Measurements from ENCODE around the gene MTNR1A.

The MTNR1A gene

DNA sequence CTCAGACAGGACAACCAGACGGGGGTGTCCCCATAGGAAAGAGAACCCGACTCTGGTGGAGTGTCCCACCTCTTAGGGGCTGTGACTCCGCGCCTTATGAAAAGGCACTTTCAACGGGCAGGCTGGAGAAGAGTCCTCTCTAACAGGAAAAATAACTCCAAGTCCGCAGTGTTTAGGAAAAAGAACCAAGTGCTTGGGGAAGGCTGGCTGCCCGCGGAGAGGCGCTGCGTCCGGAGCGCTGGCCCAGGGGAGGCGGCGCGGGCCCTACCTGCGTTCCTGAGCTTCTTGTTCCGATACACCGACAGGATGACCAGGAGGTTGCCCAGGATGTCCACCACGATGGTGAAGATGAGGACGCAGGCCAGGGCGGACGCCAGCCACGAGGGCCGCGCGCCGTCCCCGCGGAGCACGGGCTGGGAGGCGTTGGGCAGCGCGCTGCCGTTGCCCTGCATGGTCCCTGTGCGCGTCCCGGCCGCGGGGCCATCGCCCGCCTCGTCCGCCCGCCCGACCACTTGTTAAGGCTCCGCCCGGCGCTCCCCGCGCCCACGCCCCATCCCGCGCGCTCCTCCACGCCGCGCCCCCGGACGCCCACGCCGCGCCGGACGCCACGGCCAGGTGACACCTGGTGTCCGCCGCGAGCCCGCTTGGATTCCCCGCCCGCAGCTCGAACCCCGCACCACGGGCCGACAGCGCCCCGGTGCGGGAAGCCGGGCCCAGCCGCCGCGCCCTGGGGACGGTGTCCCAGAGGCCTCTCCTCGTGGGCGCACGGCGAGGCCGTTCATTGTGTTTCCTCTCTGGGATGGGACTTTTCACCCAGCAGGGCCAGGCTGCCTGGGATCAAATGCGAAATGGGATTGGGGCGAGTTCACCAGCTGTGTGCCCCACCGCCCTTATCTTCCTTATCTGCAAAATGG is at the start of gene MTNR1A:
Gene MTNR1A, minus strand, starts transcription at position 654 of the 914 bp plus-strand sequence. Its CDS starts 202 bp downstream, at position 452.
- DNase-seq = no peak

DNA sequence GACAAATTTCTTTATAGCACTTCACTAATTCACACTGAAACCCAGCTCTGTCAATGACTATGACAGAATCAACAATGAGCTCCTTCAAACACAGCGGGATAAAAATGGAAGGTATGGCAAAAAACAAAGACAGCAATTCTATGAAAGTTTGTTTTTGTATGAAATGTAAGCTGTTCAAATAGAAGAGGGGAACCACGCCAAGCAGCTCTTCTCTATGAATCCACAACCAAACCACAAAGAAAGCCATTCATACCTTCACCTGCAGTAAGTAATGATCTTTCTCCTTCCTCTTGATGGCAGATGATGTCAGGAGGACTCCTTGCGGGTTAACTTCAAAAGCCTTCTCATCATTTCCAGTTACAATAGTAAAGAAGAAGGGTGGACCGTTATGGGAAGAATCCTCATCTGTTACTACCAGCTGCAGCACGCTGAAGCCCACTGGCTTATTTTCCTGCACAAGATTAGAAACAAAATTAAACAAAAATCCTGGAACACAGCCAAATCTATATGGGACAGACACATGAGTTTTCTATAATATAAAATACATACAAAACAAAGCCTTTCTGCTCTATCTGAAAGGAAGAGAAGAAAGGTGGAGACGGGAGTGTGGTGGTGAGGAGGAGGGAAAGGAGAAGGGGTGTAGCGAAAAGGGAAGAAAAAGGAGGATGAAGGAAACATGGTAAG is 48.9 kb upstream of the MTNR1A start:
- DNase-seq = no peak

DNA sequence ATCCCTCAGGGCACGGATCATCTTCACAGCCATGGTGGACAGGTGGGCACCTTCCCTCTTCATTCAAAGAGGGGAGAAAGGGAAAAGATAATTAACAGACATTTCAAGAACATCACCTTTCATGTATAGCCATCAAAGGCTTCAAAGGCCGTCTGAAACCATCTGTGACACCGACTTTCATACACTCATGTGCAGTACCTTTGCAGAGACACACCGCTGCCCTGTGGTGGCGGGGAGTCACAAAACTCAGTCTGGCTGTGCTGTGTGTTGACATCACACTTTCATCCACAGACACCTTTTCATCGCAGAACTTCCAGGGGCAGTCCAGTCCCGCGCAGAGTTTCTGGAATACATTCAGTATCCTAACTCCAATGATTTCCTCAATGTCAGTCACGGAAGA is 47.6 kb upstream of the MTNR1A start:
- DNase-seq = no peak

DNA sequence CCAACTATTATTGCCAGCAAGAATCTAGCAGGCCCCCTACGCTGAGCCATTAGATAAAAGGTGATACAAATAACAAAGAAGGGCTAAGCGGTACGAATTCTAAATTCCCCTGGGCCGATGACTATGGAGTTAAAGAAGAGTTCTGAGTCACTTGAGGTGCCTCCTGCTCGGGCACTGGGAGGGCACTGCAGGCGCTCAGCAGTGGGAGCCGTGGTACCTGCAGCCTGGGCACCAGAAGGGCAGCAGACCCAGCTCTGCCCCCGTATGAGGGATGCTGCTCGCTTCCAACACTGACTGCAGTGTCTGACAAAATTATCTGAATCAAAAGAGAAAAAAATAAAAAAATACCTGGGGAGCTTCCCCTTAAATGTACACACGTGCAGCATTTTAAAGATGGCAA is 44.1 kb upstream of the MTNR1A start:
- no peak for DNase-seq

DNA sequence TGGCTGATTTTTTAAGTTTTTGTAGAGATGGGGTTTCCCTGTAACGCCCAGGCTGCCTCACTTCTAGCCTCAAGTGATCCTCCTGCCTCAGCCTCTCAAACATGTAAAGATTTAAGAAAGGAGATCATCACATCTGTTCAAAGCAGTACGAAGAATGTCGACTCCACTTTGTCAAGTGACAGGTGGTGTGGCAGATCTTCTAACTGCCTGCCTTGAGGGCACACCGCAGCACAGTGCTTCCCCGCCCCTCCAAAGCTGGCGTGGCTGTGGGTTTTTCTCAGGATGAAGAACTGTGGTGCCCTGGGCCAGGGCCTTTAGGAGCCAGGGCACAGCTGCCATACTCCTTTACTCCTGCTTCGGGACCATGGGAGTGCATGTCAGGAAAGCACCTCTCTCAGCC is 43.3 kb upstream of the MTNR1A start:
- DNase-seq = no peak

DNA sequence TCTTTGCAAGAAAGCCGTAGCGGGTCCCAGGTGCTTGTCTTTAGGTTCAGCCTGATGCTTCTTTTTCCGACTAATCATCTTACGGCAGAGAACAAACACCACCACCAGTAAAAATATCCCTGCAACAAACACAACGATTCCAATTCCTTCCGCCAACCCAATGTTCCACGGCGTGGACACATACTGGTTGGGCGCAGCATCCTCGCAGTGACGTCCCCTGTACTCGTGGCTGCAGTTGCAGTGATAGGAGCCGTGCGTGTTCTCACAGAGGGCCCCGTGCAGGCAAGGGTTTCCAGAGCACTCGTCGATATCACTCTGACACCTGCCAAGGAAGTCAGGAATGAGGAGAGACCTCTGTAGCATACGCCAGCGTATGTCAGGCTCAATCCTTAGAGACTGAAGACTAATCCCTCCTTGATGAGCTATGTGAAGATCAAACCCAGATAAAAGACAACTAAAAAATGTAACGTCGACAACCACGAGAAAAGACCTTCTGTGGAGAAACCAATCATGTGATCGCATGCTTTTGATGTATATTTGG is 41.6 kb upstream of the MTNR1A start:
- no peak for DNase-seq

DNA sequence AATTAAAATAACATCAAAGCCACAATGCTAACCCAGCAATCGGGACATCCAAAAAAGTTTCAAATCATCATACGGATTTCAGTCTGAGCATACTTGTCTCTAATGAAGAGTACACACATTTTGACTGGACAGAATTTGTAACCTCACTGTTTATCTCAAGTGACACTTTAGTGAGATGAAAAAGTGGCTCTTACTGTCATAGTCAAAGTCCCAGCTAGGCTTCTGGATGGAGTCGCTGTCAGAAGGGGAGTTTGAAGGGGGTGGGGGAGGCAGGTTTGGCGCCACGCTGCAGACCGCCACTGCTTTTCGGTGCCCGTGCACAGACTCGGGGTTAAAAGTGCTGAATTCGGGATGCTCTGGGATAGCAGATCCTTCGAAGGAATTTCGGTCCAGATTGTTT is 41.0 kb upstream of the MTNR1A start:
- DNase-seq = no peak

DNA sequence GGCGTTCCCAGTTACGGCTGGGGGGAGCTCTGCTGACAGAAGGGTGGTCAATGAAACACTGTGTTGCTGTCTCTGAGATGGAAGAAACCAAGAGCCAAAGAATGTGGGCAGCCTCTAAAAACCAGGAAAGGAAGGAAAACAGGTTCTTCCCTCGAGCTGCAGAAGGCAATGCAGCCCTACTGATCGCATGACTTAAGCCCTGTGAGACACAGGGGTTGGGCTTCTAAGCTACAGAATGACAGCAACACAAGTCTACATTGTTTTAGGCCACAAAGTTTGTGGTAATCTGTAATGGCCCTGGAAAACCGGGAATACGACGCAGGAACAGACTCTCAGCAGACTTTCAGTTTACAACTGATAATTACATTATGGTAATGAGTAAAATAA is 38.2 kb upstream of the MTNR1A start:
- no peak for DNase-seq

DNA sequence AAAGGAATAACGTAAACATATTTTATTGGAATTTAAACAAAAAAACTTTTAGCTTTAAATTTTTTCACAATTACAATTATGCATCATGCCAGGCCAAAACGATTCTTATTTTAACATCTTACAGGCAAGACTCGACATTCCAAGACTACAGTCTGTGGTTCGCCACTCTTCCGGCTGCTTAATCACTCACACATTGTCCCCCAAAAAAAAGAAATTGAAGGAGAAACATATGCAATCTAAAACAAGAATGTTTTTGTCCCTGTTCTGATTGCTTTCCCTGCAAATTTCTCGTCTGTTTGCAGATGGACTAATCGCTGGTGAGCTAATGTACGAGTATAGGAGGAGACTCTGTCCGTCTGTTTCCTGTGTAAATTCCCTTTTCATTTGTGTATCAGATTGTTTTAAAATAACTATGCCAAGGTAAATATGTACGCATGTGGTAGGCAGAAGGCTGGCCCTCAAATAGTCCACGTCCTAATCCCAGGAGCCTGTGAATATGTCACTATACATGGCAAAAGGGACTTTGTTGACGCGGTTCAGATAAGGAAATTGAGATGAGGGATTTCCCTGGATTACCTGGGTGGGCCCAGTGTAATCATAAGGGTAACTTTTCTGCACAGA is 37.7 kb upstream of the MTNR1A start:
- no peak for DNase-seq

DNA sequence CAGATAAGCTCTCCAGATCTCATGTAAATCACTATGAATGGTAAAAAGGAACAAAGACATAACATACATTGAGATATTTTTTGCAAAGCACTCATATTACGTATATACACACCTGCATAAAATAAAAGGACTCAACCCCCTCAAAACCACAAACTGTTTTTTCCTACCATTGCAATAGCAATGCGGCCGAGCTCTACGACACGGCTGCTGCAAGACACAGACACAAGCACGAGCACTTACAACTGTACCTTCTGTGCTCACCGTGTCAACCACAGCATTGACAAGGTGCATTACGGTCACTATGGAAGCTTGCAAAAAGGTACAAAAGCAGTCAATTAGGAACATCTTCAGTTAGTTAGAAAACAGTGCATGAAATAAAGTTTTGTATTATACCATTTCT is 37.1 kb upstream of the MTNR1A start:
- DNase-seq = no peak

DNA sequence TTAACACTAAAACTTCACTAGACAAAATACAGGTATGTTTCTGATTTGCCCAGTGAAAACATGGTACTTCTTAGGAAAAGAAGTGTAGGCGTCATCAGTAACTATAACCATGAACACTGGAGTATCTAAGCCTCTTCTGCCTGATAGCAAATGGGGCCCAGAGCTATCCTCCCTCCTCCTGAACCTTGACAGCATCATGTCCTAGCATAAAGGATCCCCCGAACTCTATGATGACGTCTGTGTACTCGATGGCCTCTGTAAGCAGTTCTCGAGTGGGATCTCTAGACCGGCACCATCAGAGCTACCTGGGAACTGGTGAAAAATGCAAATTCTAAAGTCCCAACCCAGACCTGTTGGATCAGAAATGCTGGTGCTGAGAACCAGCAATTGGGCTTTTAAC is 36.3 kb upstream of the MTNR1A start:
- no peak for DNase-seq

DNA sequence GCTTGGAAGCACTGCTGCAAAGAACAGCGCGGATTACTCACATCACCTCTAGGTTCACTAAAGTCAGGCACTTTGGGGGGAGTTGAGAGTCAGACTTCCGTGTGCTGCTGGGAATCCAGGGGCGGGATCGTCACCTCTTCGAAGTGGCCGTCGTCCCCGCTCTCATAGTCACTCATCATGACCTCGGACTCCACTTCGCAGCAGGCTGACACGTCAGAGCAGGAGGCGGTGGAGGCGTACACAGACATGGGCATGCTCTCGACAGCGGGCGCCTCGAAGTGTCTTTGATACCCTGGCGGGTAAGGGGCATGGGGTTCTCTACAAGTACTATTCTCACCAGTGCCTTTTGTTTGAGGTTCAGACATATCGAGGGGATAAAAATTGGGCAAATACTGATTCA is 33.1 kb upstream of the MTNR1A start:
- DNase-seq = no peak

DNA sequence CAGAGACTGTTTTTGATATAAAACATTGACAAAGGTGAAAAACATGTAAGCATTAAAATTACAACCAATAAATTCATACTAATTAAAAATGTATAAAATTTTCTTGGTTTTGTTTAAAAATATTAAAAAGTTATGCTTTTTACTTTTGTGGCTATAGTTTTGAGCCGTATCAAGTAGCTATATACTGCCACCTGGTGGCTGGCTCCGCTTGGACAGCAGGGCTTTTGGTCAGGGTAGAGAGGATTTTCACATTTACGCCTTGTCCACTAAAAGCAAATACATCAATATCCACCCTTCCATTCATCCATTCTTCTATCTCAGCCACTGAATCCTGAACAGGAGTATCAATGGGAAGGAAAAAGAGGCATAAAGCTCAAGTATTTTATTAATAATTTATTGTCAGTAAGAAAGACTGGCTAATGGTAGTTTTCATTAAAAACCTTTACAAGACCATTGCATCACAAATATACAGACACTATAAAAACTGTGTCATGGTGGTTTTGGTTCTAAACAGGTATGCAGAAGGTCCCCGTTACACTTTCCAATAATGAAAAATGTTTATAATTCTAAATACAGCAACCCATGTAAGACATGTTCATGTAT is 32.1 kb upstream of the MTNR1A start:
- peak; percentile 61 for DNase-seq

DNA sequence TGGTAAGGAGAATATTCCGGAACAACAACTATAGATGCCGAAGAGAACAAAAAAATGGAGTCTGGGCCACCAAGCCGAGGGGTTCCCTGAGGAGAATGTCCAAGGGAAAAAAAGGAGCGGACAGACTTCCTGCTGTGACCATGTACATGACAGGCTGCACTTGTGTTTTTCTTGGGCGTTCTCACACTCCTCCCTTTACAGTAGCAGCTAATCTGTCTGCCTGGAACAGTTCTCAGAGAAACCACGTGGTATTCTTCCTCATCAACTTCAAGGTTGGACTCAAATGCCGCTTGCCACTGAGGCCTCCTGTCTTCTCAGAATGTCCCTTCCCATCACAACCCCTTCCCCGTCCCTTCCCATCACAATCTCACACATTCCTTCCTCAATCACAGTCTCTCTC is 30.8 kb upstream of the MTNR1A start:
- no peak for DNase-seq

DNA sequence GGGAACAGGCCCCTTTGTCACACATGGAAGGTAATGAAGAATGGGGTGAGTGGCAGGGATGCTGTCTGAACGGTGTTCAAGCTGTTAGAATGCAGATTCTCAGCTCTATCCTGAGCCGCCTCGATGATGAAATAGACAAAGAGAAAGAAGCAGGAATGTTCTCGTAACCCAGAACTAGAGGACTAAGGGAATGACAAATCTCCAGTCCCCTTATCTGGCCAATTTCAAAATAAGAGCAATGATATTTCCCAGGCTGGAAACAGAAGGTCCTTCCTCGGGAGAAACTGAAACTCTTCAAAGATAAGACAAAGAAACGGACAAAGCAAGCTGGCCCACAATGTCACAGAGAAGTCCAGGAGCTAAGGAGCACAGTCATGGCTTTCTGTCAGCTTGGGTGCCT is 29.5 kb upstream of the MTNR1A start:
- DNase-seq = no peak

DNA sequence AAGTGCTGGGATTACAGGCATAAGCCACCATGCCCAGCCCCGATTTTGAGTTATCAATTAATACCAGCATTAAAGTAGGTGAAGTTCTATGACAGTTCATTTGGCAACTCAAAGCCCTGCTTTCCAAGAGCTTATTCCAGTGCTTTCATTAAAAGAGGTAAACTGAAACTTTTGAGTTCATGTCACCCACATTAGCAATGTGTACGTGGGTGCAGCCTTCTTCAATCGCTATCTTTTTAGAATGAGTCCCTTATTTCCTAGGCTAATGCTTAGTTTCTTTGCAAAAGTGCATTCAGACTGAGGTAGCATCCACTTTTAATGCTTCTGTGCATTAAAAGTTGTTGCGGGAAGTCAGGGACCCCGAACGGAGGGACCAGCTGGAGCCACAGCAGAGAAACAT is 26.1 kb upstream of the MTNR1A start:
- DNase-seq = no peak

DNA sequence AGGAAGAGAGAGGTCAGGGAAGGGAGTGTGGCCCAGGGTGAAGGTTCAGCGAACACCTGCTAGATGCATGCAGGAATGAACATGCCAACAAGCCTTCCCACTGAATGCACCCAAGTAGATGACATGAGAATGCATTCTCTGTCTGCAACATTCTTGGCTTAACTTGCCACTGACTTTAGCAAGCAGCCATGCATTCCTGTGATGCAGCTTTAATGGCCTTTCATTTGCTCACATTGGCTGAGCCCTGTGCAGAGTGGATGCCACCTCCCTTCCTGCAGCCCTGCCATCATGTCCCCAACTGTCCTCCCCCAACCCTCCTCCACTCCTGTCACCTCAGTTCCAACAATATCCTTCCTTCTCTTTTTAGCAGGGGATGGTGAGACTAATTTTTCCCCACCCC is 25.3 kb upstream of the MTNR1A start:
- DNase-seq = no peak

DNA sequence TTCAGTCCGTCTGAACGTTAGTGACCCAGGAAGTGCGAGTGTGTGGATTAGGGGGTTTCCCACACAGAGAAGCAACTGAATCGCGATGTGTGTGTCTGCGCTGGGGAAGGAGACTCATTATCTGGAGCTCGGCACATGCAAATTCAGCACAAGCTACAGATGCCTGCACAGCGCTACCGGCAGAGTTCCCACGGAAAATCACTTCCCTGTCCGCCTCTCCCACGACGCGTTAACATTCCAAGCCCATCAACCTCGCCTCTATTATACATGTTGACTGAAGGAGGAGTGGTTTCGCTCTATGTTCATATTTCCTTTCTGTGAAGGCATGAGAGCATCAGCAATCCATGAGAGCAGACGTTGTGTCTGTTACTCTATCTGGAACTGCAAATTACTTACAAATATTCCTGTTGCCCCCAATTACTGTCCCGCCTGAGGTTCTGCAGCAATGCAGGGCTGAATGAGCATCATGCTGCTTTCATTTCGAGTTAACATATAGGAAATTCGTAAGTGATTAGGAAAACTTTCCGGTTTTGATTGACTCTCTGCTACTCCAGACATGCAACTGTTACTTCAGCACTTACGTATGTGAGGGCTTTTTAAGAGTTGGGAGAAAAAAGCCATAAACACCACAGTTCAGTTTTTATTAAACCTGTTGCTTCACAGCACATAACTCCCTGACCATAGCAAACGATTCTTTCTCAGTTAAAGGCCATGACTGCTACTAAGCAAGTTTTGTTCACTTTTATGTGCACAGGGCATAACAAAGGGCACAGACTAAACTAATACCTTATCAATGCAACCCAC is 15.0 kb upstream of the MTNR1A start:
- no peak for DNase-seq

DNA sequence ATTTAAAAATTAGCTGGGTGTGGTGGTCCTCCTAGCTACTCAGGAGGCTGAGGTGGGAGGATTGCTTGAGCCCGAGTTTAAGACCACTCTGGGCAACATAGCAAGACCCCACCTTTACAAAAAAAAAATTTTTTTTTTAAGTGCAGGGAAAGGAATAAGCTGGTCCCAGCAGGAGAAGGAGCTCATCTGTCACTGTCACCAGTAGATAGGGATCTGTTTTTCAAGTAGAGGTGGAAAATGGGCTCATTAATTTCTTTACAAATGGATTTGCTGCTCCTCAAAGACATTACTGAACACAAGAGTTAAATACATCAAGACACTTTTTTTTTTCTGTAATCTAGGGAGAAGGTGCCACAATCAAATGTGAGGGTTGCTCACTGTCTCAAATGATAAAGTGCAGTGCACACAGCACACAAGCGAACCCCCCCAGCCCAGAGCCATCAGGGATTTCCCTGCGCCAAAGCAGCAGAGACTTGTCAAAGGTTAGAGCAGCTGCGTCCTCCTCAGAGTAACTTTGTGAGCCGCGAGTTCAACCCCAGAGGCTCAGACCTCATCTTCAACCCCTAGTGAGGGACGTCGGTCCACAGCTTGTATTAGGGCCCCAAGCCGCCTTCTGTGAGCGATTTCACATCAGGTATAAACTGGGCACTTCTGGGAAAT is 14.3 kb upstream of the MTNR1A start:
- no peak for DNase-seq

DNA sequence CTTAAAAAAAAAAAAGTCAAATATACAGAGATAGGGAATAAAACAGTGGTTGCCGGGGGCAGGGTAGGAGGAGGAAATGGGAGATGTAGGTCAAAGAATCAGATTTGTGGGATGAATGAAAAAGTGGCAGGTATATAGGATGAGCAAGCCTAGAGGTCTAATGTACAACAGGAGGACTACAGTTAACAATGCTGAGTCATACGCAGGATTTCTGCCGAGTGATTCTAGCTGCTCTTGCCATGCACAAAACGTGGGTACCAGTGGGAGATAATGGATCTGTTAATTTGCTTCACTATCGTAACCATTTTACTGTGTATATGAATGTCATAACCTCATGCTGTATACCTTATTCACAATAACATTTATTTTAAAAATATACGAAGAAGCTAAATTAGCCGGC is 10.7 kb upstream of the MTNR1A start:
- DNase-seq = no peak

DNA sequence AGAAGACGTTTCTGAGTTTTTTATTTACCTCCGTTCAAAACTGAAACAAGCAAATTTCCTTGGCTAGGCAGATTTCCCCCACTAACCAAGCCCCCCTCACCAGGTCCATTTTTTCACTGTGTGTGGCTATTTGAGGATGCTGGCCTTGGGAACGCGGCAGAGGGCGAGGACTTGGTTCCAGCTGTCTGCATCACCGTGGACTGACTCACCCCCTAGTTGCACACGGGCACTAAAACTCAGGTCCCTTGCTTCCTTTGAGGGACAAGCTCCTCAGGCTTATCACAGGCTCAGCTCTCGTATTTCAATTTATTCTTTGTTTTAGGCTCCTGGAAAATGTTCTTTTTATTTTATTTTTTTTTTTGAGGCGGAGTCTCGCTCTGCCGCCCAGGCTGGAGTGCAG is 8.4 kb upstream of the MTNR1A start:
- DNase-seq = no peak

DNA sequence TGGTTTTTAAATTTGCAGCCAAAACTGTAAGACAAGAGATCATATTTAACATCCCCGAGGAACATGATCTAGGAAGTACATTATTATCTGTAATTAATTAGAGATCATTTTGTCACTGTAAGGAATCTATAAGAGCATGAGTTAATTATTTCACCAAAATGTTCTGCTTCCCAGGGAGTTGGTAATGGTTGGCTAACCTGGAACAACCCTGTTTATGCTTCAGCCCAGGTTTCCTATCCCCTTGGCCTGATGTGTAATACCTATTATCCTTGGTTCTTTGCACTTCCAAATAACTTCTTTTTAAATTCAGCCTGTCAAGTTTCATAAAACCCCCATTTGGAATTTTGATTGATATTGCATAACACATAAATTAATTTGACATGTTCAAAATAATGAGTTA is 6.4 kb upstream of the MTNR1A start:
- DNase-seq = no peak

All from stimulated activated CD4-positive, alpha-beta T cell treated with anti-CD3 and anti-CD28 coated beads, Interleukin-4, amount 100 ng/mL, for 1 hour (primary cell).